ENCODE data around the gene BCAP29.

DNA sequence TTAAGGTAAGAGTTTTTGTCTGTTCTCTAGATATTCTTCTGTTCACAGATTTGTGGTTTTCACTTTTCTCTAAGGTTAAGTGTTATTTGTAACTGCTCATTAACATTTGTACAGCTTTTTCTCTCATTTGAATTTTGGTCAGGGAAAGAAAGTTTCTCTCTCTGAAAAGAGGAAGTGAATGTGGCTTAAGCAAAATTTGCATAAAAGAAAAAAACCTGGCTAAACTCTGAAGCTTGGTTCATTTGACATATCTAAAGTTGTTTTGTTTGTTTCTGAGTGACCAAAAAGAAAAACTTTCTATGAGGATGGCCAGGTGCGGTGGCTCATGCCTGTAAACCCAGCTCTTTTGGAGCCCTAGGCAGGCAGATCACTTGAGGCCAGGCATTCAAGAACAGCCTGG is 58.5 kb downstream of the BCAP29 start:
- TF ChIP-seq, protein P1, sequence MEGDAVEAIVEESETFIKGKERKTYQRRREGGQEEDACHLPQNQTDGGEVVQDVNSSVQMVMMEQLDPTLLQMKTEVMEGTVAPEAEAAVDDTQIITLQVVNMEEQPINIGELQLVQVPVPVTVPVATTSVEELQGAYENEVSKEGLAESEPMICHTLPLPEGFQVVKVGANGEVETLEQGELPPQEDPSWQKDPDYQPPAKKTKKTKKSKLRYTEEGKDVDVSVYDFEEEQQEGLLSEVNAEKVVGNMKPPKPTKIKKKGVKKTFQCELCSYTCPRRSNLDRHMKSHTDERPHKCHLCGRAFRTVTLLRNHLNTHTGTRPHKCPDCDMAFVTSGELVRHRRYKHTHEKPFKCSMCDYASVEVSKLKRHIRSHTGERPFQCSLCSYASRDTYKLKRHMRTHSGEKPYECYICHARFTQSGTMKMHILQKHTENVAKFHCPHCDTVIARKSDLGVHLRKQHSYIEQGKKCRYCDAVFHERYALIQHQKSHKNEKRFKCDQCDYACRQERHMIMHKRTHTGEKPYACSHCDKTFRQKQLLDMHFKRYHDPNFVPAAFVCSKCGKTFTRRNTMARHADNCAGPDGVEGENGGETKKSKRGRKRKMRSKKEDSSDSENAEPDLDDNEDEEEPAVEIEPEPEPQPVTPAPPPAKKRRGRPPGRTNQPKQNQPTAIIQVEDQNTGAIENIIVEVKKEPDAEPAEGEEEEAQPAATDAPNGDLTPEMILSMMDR (IDR thresholded peaks at IDR 0.05) = no peak
- no peak for TF ChIP-seq POLR2A (IDR thresholded peaks at IDR 0.05)

Data from thyroid gland (tissue), 4 donors.